ENCODE data around the gene DNMT3L. TPM values are rescaled to one million over a fixed set of nuclear protein-coding genes. Genes with fewer than 3 reads are reported as not detected.
"Not testable (repeated sequence)": the region's sequence is repeated elsewhere in the genome, so short reads cannot be mapped to it uniquely, and the experiment has no call there.

The DNMT3L gene
- polyA plus RNA-seq, 3 donors: not detected

DNA sequence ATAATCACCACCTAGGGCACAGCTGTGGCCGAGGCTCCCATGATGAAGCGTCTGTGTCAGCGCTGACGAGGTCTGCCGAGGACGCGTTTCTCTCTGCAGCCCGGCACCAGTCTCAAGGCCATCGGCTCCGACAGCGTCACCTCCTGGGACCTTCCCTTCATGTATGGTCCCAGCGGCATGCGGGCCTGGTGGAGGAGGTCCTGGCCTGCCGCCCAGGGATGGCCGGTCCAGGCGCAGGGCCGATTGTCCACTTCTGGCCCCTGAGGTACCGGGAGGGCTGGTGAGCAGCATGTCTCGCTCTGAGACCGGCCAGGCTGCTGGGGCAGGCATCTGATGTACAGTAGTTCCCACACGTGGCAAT lies 64.6 kb downstream of the DNMT3L start:
- DNase-seq: not testable (repeated sequence)

Other genes with a start within 250 kb of the DNMT3L start
- 10 to 100 TPM; 35.4 to 49.6 (median 47.5) TPM for gene TRAPPC10, start 249.6 kb downstream of the DNMT3L start, polyA plus RNA-seq (ENCODE audit: insufficient read length in 3 of 3)
- 10 to 100 TPM in 1 of 3 donors, 1 to 10 TPM in 2; 9.1 to 12.1 (median 9.5) TPM for gene PWP2, start 154.5 kb downstream of the DNMT3L start, polyA plus RNA-seq (ENCODE audit: insufficient read length in 3 of 3)
- gene GATD3, start 128.2 kb downstream of the DNMT3L start, polyA plus RNA-seq (ENCODE audit: insufficient read length in 3 of 3): 100 to 1,000 TPM in 1 of 3 donors, 10 to 100 TPM in 2; 83.5 to 105 (median 93.4) TPM
- gene ICOSLG, start 21.0 kb downstream of the DNMT3L start, polyA plus RNA-seq (ENCODE audit: insufficient read length in 3 of 3): 10 to 100 TPM in 1 of 3 donors, 1 to 10 TPM in 2; 8.3 to 10.7 (median 9.0) TPM
- under 1 TPM; 0.44 to 0.99 (median 0.52) TPM for gene AIRE, start 24.0 kb upstream of the DNMT3L start, polyA plus RNA-seq (ENCODE audit: insufficient read length in 3 of 3)
- 100 to 1,000 TPM; 145 to 181 (median 180) TPM for gene PFKL, start 38.2 kb upstream of the DNMT3L start, polyA plus RNA-seq (ENCODE audit: insufficient read length in 3 of 3)
- 10 to 100 TPM; 32.6 to 37.0 (median 33.0) TPM for gene CFAP410, start 77.5 kb upstream of the DNMT3L start, polyA plus RNA-seq (ENCODE audit: insufficient read length in 3 of 3)
- gene TRPM2, start 91.7 kb upstream of the DNMT3L start, polyA plus RNA-seq (ENCODE audit: insufficient read length in 3 of 3): 1 to 10 TPM in 2 of 3 donors, under 1 TPM in 1; 0.98 to 1.3 (median 1.2) TPM
- gene LRRC3, start 193.6 kb upstream of the DNMT3L start, polyA plus RNA-seq (ENCODE audit: insufficient read length in 3 of 3): 1 to 10 TPM; 4.6 to 5.6 (median 5.2) TPM

All from renal pelvis (tissue), 4 donors.